ENCODE data around the gene FAM200B.

FAM200B gene

GRCh38 chr4:15681372-15682241 is at the start of gene FAM200B:
TSS of gene FAM200B (plus strand) at chr4:15681827. CDS start at chr4:15686978, 5,151 bp downstream.
- DNase-seq (ENCODE audit: low spot score) = peak; percentile 94
- no peak for FAIRE-seq

- FAIRE-seq (no peak), DNase-seq (ENCODE audit: low spot score) (no peak)
Measured at GRCh38 chr4:15636818-15637217, 44.8 kb upstream of the FAM200B start.

GRCh38 chr4:15638418-15638817 is 43.2 kb upstream of the FAM200B start:
- FAIRE-seq = no peak

GRCh38 chr4:15648600-15648999 is 33.0 kb upstream of the FAM200B start:
- FAIRE-seq = no peak

More at GRCh38 chr4:15638418-15638817, 43.2 kb upstream of the FAM200B start:
- DNase-seq (ENCODE audit: low spot score) = no peak

GRCh38 chr4:15649914-15650545 is 31.6 kb upstream of the FAM200B start:
- FAIRE-seq = no peak

More at GRCh38 chr4:15648600-15648999, 33.0 kb upstream of the FAM200B start:
- no peak for DNase-seq (ENCODE audit: low spot score)

GRCh38 chr4:15651676-15652075 is 30.0 kb upstream of the FAM200B start:
- FAIRE-seq (no peak), DNase-seq (ENCODE audit: low spot score) (no peak)

More at GRCh38 chr4:15649914-15650545, 31.6 kb upstream of the FAM200B start:
- DNase-seq (ENCODE audit: low spot score) = peak; percentile 39

GRCh38 chr4:15652191-15652590 is 29.4 kb upstream of the FAM200B start:
- no peak for FAIRE-seq
- DNase-seq (ENCODE audit: low spot score) = no peak

GRCh38 chr4:15652841-15653240 is 28.8 kb upstream of the FAM200B start:
- DNase-seq (ENCODE audit: low spot score) = no peak
- no peak for FAIRE-seq

- DNase-seq (ENCODE audit: low spot score) (no peak), FAIRE-seq (no peak)
Measured at GRCh38 chr4:15653420-15653819, 28.2 kb upstream of the FAM200B start.

- DNase-seq (ENCODE audit: low spot score) (peak; percentile 2), FAIRE-seq (no peak)
Measured at GRCh38 chr4:15653864-15654592, 27.6 kb upstream of the FAM200B start.

- FAIRE-seq (no peak), DNase-seq (ENCODE audit: low spot score) (no peak)
Measured at GRCh38 chr4:15654593-15655222, 26.9 kb upstream of the FAM200B start.

GRCh38 chr4:15655223-15656037 is 26.2 kb upstream of the FAM200B start, which contains the start of gene FBXL5:
TSS of gene FBXL5 (minus strand) at chr4:15655357. CDS start at chr4:15655287, 70 bp downstream.
- FAIRE-seq (no peak), DNase-seq (ENCODE audit: low spot score) (peak; percentile 91)

- DNase-seq (ENCODE audit: low spot score) = no peak
- no peak for FAIRE-seq
Measured at GRCh38 chr4:15656038-15656470, 25.6 kb upstream of the FAM200B start.

- DNase-seq (ENCODE audit: low spot score) = no peak
- FAIRE-seq = no peak
Measured at GRCh38 chr4:15657366-15657765, 24.3 kb upstream of the FAM200B start.

GRCh38 chr4:15658136-15658770 is 23.4 kb upstream of the FAM200B start:
- FAIRE-seq = no peak
- no peak for DNase-seq (ENCODE audit: low spot score)

- DNase-seq (ENCODE audit: low spot score) = no peak
- no peak for FAIRE-seq
Measured at GRCh38 chr4:15658781-15659180, 22.8 kb upstream of the FAM200B start.

GRCh38 chr4:15659768-15660570 is 21.7 kb upstream of the FAM200B start:
- FAIRE-seq (no peak), DNase-seq (ENCODE audit: low spot score) (no peak)

GRCh38 chr4:15665753-15666365 is 15.8 kb upstream of the FAM200B start:
- no peak for FAIRE-seq
- peak; percentile 25 for DNase-seq (ENCODE audit: low spot score)

- FAIRE-seq = no peak
- DNase-seq (ENCODE audit: low spot score) = no peak
Measured at GRCh38 chr4:15667006-15667405, 14.6 kb upstream of the FAM200B start.
